ENCODE measurements around the gene SLCO3A1.

DNA sequence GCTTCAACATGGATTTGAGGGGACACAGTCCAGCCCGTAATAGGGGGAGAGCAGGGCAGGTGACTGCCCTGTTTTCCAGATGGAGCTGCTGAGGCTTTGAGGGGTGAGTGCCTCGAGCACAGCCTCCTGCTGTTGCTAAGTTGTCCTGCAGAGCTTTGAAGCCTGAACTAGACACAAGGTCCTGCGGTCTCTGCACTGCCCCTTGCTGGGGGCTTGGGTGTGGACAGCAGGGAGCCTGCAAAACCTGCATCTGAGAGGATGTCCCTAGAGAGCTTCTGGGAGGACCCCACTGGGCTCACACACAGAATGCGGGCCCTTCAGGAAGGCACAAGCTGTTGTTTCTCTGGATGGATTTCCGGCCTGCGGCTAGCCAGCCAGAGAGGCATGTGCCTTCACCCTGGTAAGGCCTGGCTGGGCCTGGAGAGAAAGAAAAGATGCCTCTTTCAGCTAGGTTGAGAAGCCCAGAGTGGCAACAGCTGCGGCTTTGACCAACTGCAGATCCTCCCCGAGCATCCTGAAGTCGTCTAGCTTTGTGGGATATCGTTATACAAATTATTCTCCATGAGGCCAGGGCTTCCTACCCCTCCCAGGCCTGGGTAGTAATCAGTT is 226.2 kb downstream of the SLCO3A1 start:
- TF ChIP-seq EP300 (IDR thresholded peaks at IDR 0.05; ENCODE audit: low read depth) (no peak), POLR2A (IDR thresholded peaks at IDR 0.05) (no peak), CTCF (IDR thresholded peaks at IDR 0.05) (no peak), POLR2AphosphoS5 (IDR thresholded peaks at IDR 0.05) (no peak)

Data from transverse colon (tissue), 4 donors.